NCI-H748 treated with DMSO at 0.1 percent for 48 hours (cell line): ENCODE measurements around the gene SORCS2.

ENCODE experiments used
- DNase-seq: peaks from one replicate; lab custom pipeline; 2025; lab: John Stamatoyannopoulos, UW

SORCS2 gene

DNA sequence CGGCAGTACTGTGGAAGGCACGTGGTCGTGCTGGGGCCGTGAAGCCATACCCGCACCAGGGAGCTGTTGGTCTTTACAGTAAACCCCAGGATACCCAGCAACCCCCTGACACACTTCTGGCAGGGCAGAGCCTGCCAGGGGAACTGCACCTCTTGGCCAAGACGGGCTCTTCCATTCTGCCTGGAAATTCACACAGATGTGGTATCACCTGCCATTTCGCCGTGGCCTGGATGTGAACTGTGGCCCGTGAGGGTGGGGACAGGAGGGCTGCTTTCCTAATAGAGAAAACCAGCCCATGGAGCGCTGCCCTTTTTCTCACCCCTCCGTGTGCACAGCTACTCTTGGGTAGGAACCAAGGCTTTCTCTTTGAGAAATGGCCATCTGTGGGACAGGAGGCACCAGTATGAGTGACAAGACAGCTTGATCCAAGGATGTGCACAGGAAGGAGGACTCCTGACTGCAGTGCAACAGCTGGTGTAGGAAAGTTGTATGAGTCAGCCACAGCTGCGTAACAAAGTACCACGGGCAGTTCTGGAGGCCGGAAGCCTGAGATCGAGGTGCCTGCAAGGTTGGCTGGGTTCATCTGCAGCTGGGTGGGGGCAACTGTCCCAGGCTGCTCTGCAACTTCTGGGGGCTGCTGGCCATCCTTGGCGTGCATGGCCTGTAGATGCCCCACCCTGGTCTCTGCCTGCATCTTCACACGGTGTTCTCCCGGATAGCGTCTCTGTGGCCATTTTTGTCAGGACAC lies 146.7 kb downstream of the SORCS2 start:
- DNase-seq: no peak

DNA sequence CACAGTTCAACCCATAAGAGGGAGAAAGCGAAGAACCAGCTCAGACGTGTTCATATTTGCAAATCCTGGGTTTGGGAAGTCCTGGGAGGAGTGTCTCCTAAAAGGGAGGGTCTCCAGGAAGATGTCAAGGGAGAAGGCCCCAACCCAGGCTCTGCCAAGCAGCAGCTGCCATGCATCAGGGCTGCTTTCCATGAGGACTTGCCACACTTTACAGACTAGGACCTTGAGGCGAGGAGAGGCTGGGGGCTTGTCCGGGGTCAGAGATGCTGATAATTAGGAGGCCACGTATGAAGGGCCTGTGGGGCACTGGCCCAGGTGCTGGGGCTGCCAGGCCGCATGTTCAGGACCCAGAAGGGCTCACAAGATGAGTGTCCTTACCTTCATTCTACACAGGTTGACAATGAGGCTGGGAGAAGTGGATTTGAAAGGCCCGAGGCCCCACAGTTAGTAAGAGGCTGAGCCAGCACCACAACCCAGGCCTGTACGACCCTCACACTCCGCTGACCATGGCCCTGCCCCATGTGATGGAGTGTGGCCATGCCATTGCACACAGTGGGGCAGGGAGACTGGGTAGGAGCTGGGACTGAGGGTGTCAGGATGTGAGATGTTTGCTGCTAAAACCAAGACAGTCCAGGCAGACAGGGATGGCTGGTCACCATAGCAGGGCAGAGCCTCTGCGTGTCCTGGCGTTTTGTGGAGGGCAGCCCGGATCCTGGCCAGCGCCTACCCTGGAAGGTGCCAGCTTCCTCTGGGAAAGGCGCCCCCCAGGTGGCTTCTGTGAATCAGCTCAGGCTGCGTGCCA lies 147.6 kb downstream of the SORCS2 start:
- no peak for DNase-seq

DNA sequence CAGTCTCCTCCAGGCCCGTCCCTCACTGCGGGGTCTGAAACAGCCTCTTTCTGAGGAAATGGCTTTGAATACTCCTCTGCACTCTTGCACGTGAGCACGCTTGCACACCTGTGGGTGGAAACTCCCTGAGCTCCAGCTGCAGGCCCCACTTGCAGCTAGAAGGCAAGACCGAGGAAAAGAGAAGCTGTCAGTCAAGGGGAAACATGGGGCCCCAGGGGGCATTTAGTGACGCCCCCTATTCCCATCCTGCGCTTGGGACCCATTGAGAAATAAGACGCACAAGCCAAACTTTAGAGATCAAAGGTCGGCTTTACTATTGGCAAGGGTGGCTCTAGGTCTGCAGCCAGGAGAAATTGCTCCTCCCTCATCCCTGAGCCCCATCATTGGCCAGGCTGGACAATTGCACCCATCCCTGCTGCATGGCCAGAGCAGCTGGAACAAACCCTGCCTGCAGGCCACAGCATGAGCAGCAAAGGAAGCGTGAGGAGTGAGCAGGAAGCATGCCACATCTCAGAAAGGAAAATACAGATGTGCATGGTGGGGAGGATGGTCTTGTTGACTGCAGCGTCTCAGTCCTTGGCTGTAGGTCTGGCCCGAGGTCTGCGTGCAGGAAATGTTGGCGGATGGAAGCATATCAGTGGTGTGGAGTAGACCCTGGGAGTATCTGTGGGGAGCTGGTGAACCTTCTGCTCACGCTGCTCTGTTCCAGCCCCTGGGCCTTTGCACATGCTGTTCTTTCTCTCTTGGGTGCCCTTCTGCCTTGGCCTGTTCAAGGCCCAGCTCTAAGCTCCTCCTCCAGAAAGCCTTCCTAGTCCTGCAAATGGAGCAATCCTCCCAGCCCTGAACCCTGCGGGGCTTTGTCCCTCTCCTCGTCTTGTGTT lies 148.5 kb downstream of the SORCS2 start:
- DNase-seq: no peak

DNA sequence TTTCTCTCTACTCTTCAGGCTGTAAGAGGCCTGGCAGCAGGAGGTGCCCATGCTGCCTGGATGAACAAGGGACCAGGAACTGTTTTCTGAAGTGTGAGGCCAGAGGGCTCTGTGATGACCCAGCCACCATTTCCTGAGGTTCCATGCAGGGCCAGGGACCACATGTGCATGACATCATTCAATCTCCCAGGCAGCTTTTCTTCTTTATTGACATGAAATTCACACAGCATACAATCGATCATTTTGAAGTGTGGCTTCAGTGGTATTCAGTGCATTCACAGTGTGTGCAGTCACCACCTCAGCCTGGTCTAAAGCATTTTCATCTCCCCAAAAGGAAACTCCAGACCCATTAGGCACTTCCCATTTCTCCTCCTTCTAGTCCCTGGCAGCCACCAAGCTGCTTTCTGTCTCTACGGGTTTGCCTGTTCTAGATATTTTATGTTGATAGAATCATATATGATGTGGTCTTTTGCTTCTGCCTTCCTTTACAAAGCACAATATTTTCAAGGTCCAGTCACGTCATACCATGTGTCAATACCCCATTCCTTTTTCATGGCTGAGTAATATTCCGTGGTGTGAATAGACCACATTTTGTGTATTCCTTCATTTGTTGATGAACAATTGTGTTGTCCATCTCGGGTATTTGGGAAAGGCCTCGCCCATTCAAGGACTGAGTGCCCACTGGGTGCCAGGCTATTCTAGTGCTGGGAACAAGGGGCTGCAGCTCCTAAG lies 149.3 kb downstream of the SORCS2 start:
- no peak for DNase-seq

GRCh38 chr4:7342223-7343080 lies 150.1 kb downstream of the SORCS2 start:
- DNase-seq: no peak

- no peak for DNase-seq
These were observed 150.8 kb downstream of the SORCS2 start for GRCh38 chr4:7343081-7343655.

GRCh38 chr4:7343950-7344349 lies 151.6 kb downstream of the SORCS2 start:
- no peak for DNase-seq

DNA sequence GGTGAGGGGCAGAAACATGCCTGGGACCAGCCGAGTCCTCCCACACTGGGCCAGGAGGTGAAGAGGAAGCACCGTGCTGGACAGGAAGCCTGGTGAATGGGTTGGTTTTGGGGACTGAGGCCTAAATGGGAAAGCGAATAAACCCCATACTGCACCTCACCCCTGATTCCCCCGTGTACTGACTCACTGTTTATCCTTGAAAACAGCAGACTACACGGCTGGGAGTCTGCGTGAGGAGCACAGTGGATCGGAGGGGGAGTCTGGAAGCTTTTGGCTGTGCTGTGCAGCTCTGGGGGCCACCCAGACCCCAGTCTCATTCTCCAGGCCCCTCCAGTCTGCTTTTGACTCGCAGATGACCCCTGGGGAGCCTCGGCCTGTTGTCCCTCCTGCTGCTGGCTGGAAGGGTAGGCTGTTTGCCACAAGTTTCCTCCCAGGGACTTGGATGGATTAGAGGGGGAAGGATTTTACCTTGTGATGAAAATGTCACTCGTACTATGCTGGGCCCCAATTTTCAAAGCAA lies 152.4 kb downstream of the SORCS2 start:
- no peak for DNase-seq

DNA sequence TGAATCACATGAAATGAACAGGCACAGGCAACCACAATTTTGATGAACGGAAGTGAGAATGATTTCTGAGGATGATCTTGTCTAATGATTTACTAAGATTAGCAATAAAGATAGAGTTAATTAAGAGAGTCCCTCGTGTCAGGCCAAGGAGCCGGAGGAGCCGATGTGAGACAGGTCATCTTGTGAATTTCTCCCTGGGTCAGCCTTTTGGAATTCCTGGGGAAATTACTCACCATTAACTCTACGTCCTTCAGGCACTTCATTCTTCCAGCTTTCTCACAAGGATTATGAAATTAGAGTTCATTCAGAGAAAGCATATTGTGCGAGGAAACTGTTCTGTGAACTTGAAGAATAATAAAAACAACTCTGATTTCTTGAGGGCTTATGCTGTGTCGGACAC lies 155.6 kb downstream of the SORCS2 start:
- no peak for DNase-seq

DNA sequence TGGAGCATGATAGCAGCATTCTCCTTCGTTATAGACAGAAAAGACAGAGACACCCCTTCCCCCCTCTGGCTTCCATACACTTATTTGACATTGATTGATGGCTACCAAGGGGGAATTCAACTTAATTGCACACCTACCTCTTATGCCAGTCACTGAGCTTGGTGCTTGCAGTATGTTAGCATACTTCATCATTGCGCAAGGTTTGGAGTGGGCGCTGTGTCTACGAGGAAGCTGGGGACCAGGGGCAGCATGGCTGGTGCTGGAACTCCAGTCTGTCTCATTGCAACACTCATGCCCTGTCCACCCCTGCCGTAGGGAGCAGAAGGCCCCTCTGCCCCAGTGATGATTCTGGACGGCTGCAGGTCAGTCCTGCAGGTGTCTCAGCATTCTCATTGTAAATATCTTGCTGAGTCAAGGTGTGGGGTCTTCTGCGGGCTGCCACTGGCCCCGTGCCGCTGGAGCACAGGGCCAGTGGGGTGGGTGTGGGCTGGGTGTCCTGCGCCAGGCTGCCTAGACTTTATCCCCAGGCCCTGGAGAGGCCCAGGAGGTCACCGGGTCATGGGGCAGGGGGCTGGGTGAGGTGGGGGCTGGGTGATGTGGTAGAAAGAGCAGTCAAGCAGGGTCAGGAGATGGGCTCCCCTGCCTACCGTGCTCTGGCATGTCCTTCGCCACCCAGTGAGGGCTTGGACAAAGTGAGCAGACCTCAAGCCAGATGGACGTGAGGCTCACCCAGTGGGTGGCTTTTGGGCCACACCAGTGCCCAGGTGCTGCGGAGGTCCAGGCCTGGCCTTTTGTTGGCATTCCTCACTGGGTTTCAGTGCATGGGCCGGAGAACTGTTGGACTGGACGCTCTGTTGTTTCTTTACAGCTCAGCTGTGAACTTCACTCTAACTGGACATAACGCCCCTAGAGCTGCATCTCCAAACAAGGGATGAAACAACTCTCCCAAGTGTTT lies 156.9 kb downstream of the SORCS2 start:
- DNase-seq: no peak

- DNase-seq: no peak
These were observed 158.1 kb downstream of the SORCS2 start for GRCh38 chr4:7350396-7350795.

- DNase-seq: no peak
These were observed 158.7 kb downstream of the SORCS2 start for GRCh38 chr4:7351014-7351413.

GRCh38 chr4:7352486-7352885 lies 160.1 kb downstream of the SORCS2 start:
- no peak for DNase-seq

DNA sequence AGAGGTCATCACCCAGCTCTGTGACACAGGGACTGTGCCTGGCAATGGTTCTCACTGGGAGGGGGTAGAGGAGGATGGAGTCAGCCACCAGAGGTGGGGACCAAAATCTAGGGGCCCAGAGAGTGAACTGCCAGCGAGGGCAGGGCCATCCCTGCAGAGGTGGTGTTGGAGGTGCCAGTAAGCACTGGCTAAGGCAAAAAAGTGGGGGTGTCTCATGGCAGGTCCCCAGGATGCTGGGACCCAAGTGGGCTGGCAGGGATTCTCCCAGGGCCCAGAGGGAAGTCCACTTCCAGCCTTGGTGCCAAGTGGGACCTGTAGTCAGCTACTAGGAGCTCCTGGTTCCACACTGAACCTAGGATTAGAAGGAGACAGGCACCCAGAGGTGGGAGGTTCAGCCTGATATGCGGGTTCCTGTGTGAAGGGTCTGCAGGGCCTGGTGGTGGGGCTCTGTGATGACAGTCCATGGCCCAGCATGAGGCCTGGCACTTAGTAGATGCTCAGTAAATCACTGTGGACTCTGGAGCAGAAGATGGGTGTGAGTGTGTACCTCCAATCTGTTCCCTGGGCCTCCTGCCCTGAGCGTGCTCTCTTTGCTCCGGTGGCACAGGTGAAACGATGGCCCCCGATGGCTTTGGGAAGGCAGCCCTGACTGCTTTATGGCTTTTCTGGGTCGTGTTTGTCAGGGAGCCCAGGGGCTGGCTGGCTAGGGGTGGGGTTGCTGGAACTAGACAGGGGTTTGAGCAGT lies 160.9 kb downstream of the SORCS2 start:
- DNase-seq: no peak

- DNase-seq: no peak
These were observed 161.7 kb downstream of the SORCS2 start for GRCh38 chr4:7353846-7354610.

DNA sequence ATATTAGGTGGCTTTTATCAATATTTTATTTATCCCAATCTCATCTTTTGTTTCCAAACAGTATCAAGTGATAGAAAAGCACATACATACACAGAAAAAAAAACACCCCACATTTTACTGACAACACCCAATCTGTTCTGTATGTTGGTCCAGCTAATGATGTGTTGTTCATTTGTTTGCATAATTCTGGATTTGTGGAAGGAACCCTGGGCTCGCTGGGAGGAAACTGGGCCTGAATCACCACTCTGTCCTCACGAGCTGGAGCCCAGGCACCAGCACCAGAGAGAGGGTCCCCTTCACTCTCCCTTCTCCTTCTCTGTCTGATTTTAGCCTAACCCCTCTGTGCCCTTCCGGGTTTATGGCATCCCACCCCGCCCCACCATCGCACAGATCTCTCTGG lies 162.6 kb downstream of the SORCS2 start:
- DNase-seq: no peak

DNA sequence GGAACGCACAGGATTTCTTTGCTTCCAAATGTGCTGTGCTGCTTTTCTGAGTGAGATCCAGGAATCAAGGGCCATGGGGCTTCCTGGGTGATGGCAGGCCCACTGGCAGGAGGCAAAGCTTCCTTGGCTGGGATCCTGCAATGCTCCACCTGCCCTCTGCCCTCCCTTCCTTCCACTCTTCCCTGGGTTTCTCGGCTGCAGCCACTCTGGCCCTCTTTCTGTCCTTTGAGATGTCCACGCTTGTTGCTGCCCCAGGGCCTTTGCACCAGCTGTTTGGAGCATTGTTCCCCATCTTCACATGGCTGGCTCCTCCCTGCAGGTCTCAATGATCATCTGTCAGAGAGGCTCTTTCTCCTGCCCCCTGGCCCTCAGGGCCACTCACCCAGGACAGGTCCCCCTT lies 163.5 kb downstream of the SORCS2 start:
- no peak for DNase-seq
